H9 (cell line): Measurements from ENCODE around the gene DHRS2. TPM values are rescaled to one million over a fixed set of nuclear protein-coding genes. Genes with fewer than 3 reads are reported as not detected.

Source experiments
- DNase-seq: peaks from one replicate; pipeline ENCODE4 v3.0.0-alpha.2; 2017
- H2AFZ ChIP-seq: one replicate; pipeline ENCODE4 v1.6.1; 2013; ENCODE audit warnings: mild to moderate bottlenecking, low read length, control low read depth, moderate library complexity
- H2AK5ac ChIP-seq: 2 replicates; pipeline ENCODE4 v1.6.1; 2013; ENCODE audit warnings: low read length, control low read depth, mixed read lengths; ENCODE audit not compliant: insufficient read length
- H2BK120ac ChIP-seq: one replicate; pipeline ENCODE4 v1.6.1; 2013; ENCODE audit warnings: low read depth, mild to moderate bottlenecking, low read length, control low read depth, inconsistent platforms; ENCODE audit not compliant: poor library complexity, severe bottlenecking
- H2BK12ac ChIP-seq: 2 replicates; pipeline ENCODE4 v1.6.1; 2013; ENCODE audit warnings: low read length, control low read depth, mixed read lengths, low read depth; ENCODE audit not compliant: insufficient read length
- H2BK15ac ChIP-seq: 2 replicates; pipeline ENCODE4 v1.6.1; 2013; ENCODE audit warnings: low read depth, low read length, control low read depth
- H2BK20ac ChIP-seq: one replicate; pipeline ENCODE4 v1.6.1; 2013; ENCODE audit warnings: low read depth, mild to moderate bottlenecking, low read length, control low read depth, inconsistent platforms; ENCODE audit not compliant: poor library complexity, severe bottlenecking
- H2BK5ac ChIP-seq: 2 replicates; pipeline ENCODE4 v1.6.1; 2013; ENCODE audit warnings: low read length, control low read depth, mixed read lengths; ENCODE audit not compliant: insufficient read length
- H3K14ac ChIP-seq: 2 replicates; pipeline ENCODE4 v1.6.1; 2013; ENCODE audit warnings: low read length, control low read depth; ENCODE audit not compliant: insufficient read depth
- H3K18ac ChIP-seq: 2 replicates; pipeline ENCODE4 v1.6.1; 2013; ENCODE audit warnings: low read depth, mild to moderate bottlenecking, mixed read lengths, low read length, control low read depth; ENCODE audit not compliant: insufficient read length
- H3K23ac ChIP-seq: 2 replicates; pipeline ENCODE4 v1.6.1; 2013; ENCODE audit warnings: low read length, control low read depth, mixed read lengths, low read depth; ENCODE audit not compliant: insufficient read length
- H3K23me2 ChIP-seq: 2 replicates; pipeline ENCODE4 v1.6.1; 2013; ENCODE audit warnings: low read depth, mild to moderate bottlenecking, mixed read lengths, low read length, control low read depth; ENCODE audit not compliant: insufficient read length, poor library complexity, severe bottlenecking
- H3K27ac ChIP-seq: 2 replicates; pipeline ENCODE4 v1.5.1; 2013; ENCODE audit warnings: low read length, control low read depth, mixed read lengths, low read depth; ENCODE audit not compliant: insufficient read length
- H3K27me3 ChIP-seq: 2 replicates; pipeline ENCODE4 v1.6.1; 2013; ENCODE audit warnings: low read length, control low read depth, inconsistent platforms; ENCODE audit not compliant: insufficient read depth
- H3K4ac ChIP-seq: 2 replicates; pipeline ENCODE4 v1.6.1; 2013; ENCODE audit warnings: low read depth, mild to moderate bottlenecking, control low read depth, inconsistent platforms, low read length, moderate library complexity
- H3K4me1 ChIP-seq: 2 replicates; pipeline ENCODE4 v1.6.1; 2013; ENCODE audit warnings: low read length, control low read depth, inconsistent platforms; ENCODE audit not compliant: insufficient read depth
- H3K4me2 ChIP-seq: 2 replicates; pipeline ENCODE4 v1.6.1; 2013; ENCODE audit warnings: low read length, control low read depth, mixed read lengths; ENCODE audit not compliant: insufficient read length, insufficient read depth
- H3K56ac ChIP-seq: 2 replicates; pipeline ENCODE4 v1.6.1; 2013; ENCODE audit warnings: low read depth, mild to moderate bottlenecking, mixed read lengths, low read length, control low read depth; ENCODE audit not compliant: insufficient read length
- H3K79me1 ChIP-seq: 2 replicates; pipeline ENCODE4 v1.6.1; 2013; ENCODE audit warnings: low read depth, mild to moderate bottlenecking, moderate library complexity, low read length, control low read depth, inconsistent platforms; ENCODE audit not compliant: insufficient read depth, poor library complexity, severe bottlenecking
- H3K79me2 ChIP-seq: 2 replicates; pipeline ENCODE4 v1.6.1; 2013; ENCODE audit warnings: low read length, control low read depth, inconsistent platforms; ENCODE audit not compliant: insufficient read depth
- H3K9ac ChIP-seq: 2 replicates; pipeline ENCODE4 v1.6.1; 2013; ENCODE audit warnings: low read length, control low read depth, mixed read lengths; ENCODE audit not compliant: insufficient read length; ENCODE audit errors: extremely low read depth
- H3K9me3 ChIP-seq: one replicate; pipeline ENCODE4 v1.6.1; 2013; ENCODE audit warnings: low read depth, low read length, inconsistent platforms; ENCODE audit not compliant: control insufficient read depth
- H3T11ph ChIP-seq: one replicate; pipeline ENCODE4 v1.6.1; 2013; ENCODE audit warnings: mild to moderate bottlenecking, low read length, control low read depth, inconsistent platforms
- H4K20me1 ChIP-seq: one replicate; pipeline ENCODE4 v1.6.1; 2013; ENCODE audit not compliant: control insufficient read depth, insufficient read length, insufficient read depth
- H4K5ac ChIP-seq: 2 replicates; pipeline ENCODE4 v1.6.1; 2013; ENCODE audit warnings: low read depth, mild to moderate bottlenecking, mixed read lengths, low read length, control low read depth; ENCODE audit not compliant: insufficient read length
- H4K8ac ChIP-seq: replicated peaks from 2 replicates; pipeline ENCODE4 v1.6.1; 2013; ENCODE audit warnings: low read length, control low read depth, mixed read lengths, low read depth; ENCODE audit not compliant: insufficient read length
- H4K91ac ChIP-seq: 2 replicates; pipeline ENCODE4 v1.6.1; 2013; ENCODE audit warnings: low read depth, mild to moderate bottlenecking, moderate library complexity, mixed read lengths, low read length, control low read depth; ENCODE audit not compliant: insufficient read length
- H3K27ac Mint-ChIP-seq, 3 experiments: 2 replicates in 2 of 3; 3 replicates in 1 of 3; pipeline ENCODE4 v1.8.0; 2020 to 2021; ENCODE audit warnings: mixed read lengths in 3 of 3, mild to moderate bottlenecking in 1 of 3, moderate library complexity in 1 of 3
- H3K27me3 Mint-ChIP-seq: 2 replicates; pipeline ENCODE4 v1.8.0; 2021; ENCODE audit warnings: low read depth, mild to moderate bottlenecking, moderate library complexity, mixed read lengths
- H3K36me3 Mint-ChIP-seq, 3 experiments: 2 replicates in 2 of 3; 3 replicates in 1 of 3; pipeline ENCODE4 v1.8.0; 2020 to 2021; ENCODE audit warnings: low read depth in 3 of 3, mixed read lengths in 3 of 3; ENCODE audit not compliant: insufficient read depth in 1 of 3
- H3K4me1 Mint-ChIP-seq, 2 experiments: 2 replicates each; pipeline ENCODE4 v1.8.0; 2020; ENCODE audit warnings: mixed read lengths in 2 of 2
- H3K4me3 Mint-ChIP-seq, 2 experiments: 2 replicates in 1 of 2; 3 replicates in 1 of 2; pipeline ENCODE4 v1.8.0; 2020 to 2021; ENCODE audit warnings: mild to moderate bottlenecking in 2 of 2, mixed read lengths in 2 of 2, moderate library complexity in 1 of 2
- H3K9me3 Mint-ChIP-seq, 2 experiments: 2 replicates in 1 of 2; 3 replicates in 1 of 2; pipeline ENCODE4 v1.8.0; 2020; ENCODE audit warnings: mild to moderate bottlenecking in 2 of 2, mixed read lengths in 2 of 2, moderate library complexity in 1 of 2
- CTCF ChIP-seq: fragments of 200-600 bp; sonication (generic); conservative IDR thresholded peaks from 3 replicates; pipeline ENCODE4 v1.8.0; 2021; ENCODE audit warnings: antibody characterized with exemption, mild to moderate bottlenecking
- WGBS: extraction: QIAGEN DNeasy Blood & Tissue Kit; methylation state at CpG from one replicate; pipeline ENCODE4 v1.1.7; 2013; ENCODE audit warnings: missing lambda C conversion rate, low lambda C conversion rate, mixed read lengths; ENCODE audit not compliant: insufficient read length; ENCODE audit errors: extremely low coverage; 5-methylcytosine and 5-hydroxymethylcytosine counted together
- total RNA-seq: library from RNA; stranded (reverse); gene quantifications from 2 replicates; pipeline ENCODE4 v1.2.1, GENCODE V29; 2021

Gene DHRS2
- total RNA-seq, 1 experiment from 2014 or later = 0.66 TPM

DNA sequence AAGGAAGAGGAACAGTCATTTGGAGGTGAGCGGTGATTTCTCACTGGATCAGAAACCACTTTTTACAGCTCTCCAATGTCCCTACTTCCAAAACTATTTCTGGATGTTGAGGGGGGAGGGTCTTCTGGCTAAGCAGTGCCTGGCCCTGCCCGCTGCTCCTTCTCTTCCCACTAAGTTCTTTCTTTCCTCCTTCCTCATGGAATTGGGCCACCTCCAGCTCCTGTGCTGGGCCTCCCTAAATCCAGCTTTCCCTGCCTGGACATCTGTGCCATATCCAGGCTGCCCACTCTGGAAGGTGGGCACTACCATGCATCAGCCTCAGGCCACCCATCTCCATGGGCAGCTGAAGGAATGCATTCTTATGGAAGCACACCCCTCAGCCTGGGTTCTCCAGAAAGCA, 11.5 kb downstream of the DHRS2 start:
- H3K27ac ChIP-seq = no peak overlapping the region
- Mint-ChIP-seq H3K4me1 (no peaks in the 10 kb centered on the region), H3K27me3 (no peaks in the 10 kb centered on the region; the same call in none of the 2 replicates), H3K4me3 (no peak overlapping the region), H3K9me3 (peaks cover 3 to 36% of the 10 kb centered on the region in 2 experiments; a peak in 3 of 5 replicates), H3K36me3 (peaks cover 0 to 2% (median 0%) of the 10 kb centered on the region in 3 experiments; a peak in 3 of 7 replicates), H3K27ac (no peak overlapping the region)
- no peak overlapping the region for H3K56ac ChIP-seq
- no peak overlapping the region for H2AFZ ChIP-seq
- H2AK5ac ChIP-seq = no peak overlapping the region
- H2BK20ac ChIP-seq = no peak overlapping the region
- no peaks in the 10 kb centered on the region for H3K23me2 ChIP-seq
- no peak overlapping the region for H2BK15ac ChIP-seq
- H4K5ac ChIP-seq = no peak overlapping the region
- no peak overlapping the region for H3T11ph ChIP-seq
- no peaks in the 10 kb centered on the region for H3K27me3 ChIP-seq
- no peak overlapping the region for H3K18ac ChIP-seq
- no peak overlapping the region for H2BK120ac ChIP-seq
- no peaks in the 10 kb centered on the region for H3K4me1 ChIP-seq
- H3K79me2 ChIP-seq = no peaks in the 10 kb centered on the region
- DNase-seq = no peak
- no peak overlapping the region for H2BK12ac ChIP-seq
- no peak overlapping the region for H2BK5ac ChIP-seq
- H3K79me1 ChIP-seq = no peaks in the 10 kb centered on the region
- no peaks in the 10 kb centered on the region for H3K9me3 ChIP-seq
- WGBS = no CpG with 5 or more reads among the region's 2 CpGs
- no peak overlapping the region for H3K9ac ChIP-seq
- H3K4me2 ChIP-seq = no peak overlapping the region
- no peak overlapping the region for H4K8ac ChIP-seq
- H3K23ac ChIP-seq = no peak overlapping the region
- no peaks in the 10 kb centered on the region for H4K20me1 ChIP-seq
- TF ChIP-seq CTCF = no peak
- no peak overlapping the region for H4K91ac ChIP-seq
- H3K4ac ChIP-seq = no peak overlapping the region
- H3K14ac ChIP-seq = no peak overlapping the region
